Thyroid gland (tissue), 4 donors: ENCODE data around the gene GSTA3. TPM values are rescaled to one million over a fixed set of nuclear protein-coding genes. Genes with fewer than 3 reads are reported as not detected.
A peak's percentile ranks its signal among the peaks of the same experiment; 100 is the strongest.

Experiments used
- DNase-seq, 2 donors: peaks; one replicate each; pipeline ENCODE4 v3.0.0-alpha.2; 2019
- H3K27ac ChIP-seq, 3 donors: fragments of 200-600 bp; sonication (generic); 1 replicate in 2 of 3; 2 replicates in 1 of 3; pipeline ENCODE4 v1.5.1; 2016 to 2019; ENCODE audit warnings: mild to moderate bottlenecking in 1 of 3, moderate library complexity in 1 of 3
- H3K27me3 ChIP-seq: fragments of 200-600 bp; sonication (generic); one replicate; pipeline ENCODE4 v1.5.1; 2019
- H3K36me3 ChIP-seq, 2 donors: fragments of 200-600 bp; sonication (generic); one replicate each; pipeline ENCODE4 v1.5.1; 2016 to 2019
- H3K4me1 ChIP-seq, 2 donors: fragments of 200-600 bp; sonication (generic); one replicate each; pipeline ENCODE4 v1.5.1; 2017 to 2019
- H3K4me3 ChIP-seq, 3 donors: fragments of 200-600 bp; sonication (generic); replicated peaks in 1 of 3; 1 replicate in 2 of 3; 2 replicates in 1 of 3; pipeline ENCODE4 v1.5.1; 2016; ENCODE audit warnings: mild to moderate bottlenecking in 1 of 3
- H3K9me3 ChIP-seq: fragments of 200-600 bp; sonication (generic); one replicate; pipeline ENCODE4 v1.5.1; 2017
- CTCF ChIP-seq, 6 experiments: fragments of 200-600 bp in 3 of 6; fragments of 450-650 bp in 3 of 6; sonication (generic) in 3 of 6; IDR thresholded peaks; one replicate each; pipeline ENCODE4 v1.5.1; 2016 to 2019; ENCODE audit warnings: antibody characterized with exemption in 6 of 6, mild to moderate bottlenecking in 2 of 6, inconsistent platforms in 1 of 6, moderate library complexity in 1 of 6
- POLR2A ChIP-seq, 2 donors: fragments of 450-650 bp; IDR thresholded peaks; one replicate each; pipeline ENCODE4 v1.6.1; 2017; ENCODE audit warnings: antibody characterized with exemption in 2 of 2, mild to moderate bottlenecking in 2 of 2, moderate library complexity in 1 of 2
- WGBS, 2 donors: methylation state at CpG; one replicate each; pipeline ENCODE4 v1.1.5; 2017; 5-methylcytosine and 5-hydroxymethylcytosine counted together
- intact Hi-C: fragments of 100-400 bp; cut with DNase I; formaldehyde crosslinking; loops from one replicate; pipeline ENCODE4 v1.15.1; 2023
- total RNA-seq, 4 donors: library from RNA; depleted of rRNA; stranded (reverse); fragments of >200 nt; gene quantifications; one replicate each; pipeline ENCODE4 v1.2.3, GENCODE V29; 2016

The GSTA3 gene
- total RNA-seq, 4 donors from 2014 or later: not detected

- Histone ChIP-seq H3K9me3 (no peaks in the 10 kb centered on the region), H3K27ac (peak overlapping the region in 2 of 3 donors; percentile 1 to 42), H3K36me3 (no peaks in the 10 kb centered on the region), H3K4me1 (no peaks in the 10 kb centered on the region), H3K4me3 (peak overlapping the region in 2 of 3 donors; percentile 34 to 38), H3K27me3 (no peaks in the 10 kb centered on the region)
- TF ChIP-seq CTCF (IDR thresholded peaks at IDR 0.05) (peak; percentile 33 to 83 (median 70)), POLR2A (IDR thresholded peaks at IDR 0.05) (no peak)
- WGBS, 2 donors: 11 to 17% methylated on average over 18 of the region's 18 CpGs
- intact Hi-C loops: loop anchor here (10.0 kb wide), 1 partner anchor 103 kb away; no protein-coding TSS in a partner anchor
- peak; percentile 68 to 70 for DNase-seq
These were observed 27.3 kb downstream of the GSTA3 start for GRCh38 chr6:52881996-52882841.

- no peak overlapping the region for H3K27ac ChIP-seq
- H3K36me3 ChIP-seq: no peaks in the 10 kb centered on the region
- peak overlapping the region in 1 of 3 donors; percentile 34 for H3K4me3 ChIP-seq
- TF ChIP-seq POLR2A (IDR thresholded peaks at IDR 0.05) (no peak), CTCF (IDR thresholded peaks at IDR 0.05) (no peak)
- 61 to 80% methylated on average over 4 of the region's 4 CpGs for WGBS, 2 donors
- DNase-seq: no peak
- H3K9me3 ChIP-seq: no peaks in the 10 kb centered on the region
- intact Hi-C loops: loop anchor here (10.0 kb wide), 1 partner anchor 103 kb away; no protein-coding TSS in a partner anchor
- no peaks in the 10 kb centered on the region for H3K4me1 ChIP-seq
- no peaks in the 10 kb centered on the region for H3K27me3 ChIP-seq
These were observed 27.9 kb downstream of the GSTA3 start for GRCh38 chr6:52881662-52881995.

- no peaks in the 10 kb centered on the region for H3K27me3 ChIP-seq
- no peaks in the 10 kb centered on the region for H3K36me3 ChIP-seq
- intact Hi-C loops: no loop called here
- 81 to 92% methylated on average over 2 of the region's 2 CpGs for WGBS, 2 donors
- DNase-seq: no peak
- no peak overlapping the region for H3K4me3 ChIP-seq
- TF ChIP-seq POLR2A (IDR thresholded peaks at IDR 0.05) (no peak), CTCF (IDR thresholded peaks at IDR 0.05) (no peak)
- H3K9me3 ChIP-seq: no peaks in the 10 kb centered on the region
- H3K4me1 ChIP-seq: no peaks in the 10 kb centered on the region
- H3K27ac ChIP-seq: no peak overlapping the region
These were observed 31.7 kb downstream of the GSTA3 start for GRCh38 chr6:52877786-52878185.

GRCh38 chr6:52877168-52877567 is 32.3 kb downstream of the GSTA3 start:
- TF ChIP-seq POLR2A (IDR thresholded peaks at IDR 0.05): no peak
- no peak for TF ChIP-seq CTCF (IDR thresholded peaks at IDR 0.05)
- no peaks in the 10 kb centered on the region for H3K9me3 ChIP-seq
- WGBS, 2 donors: 78 to 80% methylated on average over 3 of the region's 3 CpGs
- no peaks in the 10 kb centered on the region for H3K4me1 ChIP-seq
- intact Hi-C loops: no loop called here
- no peak for DNase-seq
- no peaks in the 10 kb centered on the region for H3K36me3 ChIP-seq
- H3K27me3 ChIP-seq: no peaks in the 10 kb centered on the region
- no peak overlapping the region for H3K27ac ChIP-seq
- no peak overlapping the region for H3K4me3 ChIP-seq

- H3K4me3 ChIP-seq: no peak overlapping the region
- H3K27ac ChIP-seq: no peak overlapping the region
- DNase-seq: no peak
- H3K27me3 ChIP-seq: no peaks in the 10 kb centered on the region
- no peaks in the 10 kb centered on the region for H3K4me1 ChIP-seq
- no peaks in the 10 kb centered on the region for H3K9me3 ChIP-seq
- 87 to 89% methylated on average over 7 of the region's 7 CpGs for WGBS, 2 donors
- intact Hi-C loops: no loop called here
- TF ChIP-seq POLR2A (IDR thresholded peaks at IDR 0.05): no peak
- TF ChIP-seq CTCF (IDR thresholded peaks at IDR 0.05): no peak
- no peaks in the 10 kb centered on the region for H3K36me3 ChIP-seq
These were observed 33.3 kb downstream of the GSTA3 start for GRCh38 chr6:52876056-52876787.
